Activated CD8-positive, alpha-beta memory T cell treated with anti-CD3 and anti-CD28 coated beads, Interleukin-2, amount 50 U/mL, for 4 hours (primary cell): ENCODE results near the gene CYB561D2.

Experiments
- DNase-seq: peaks from one replicate; pipeline ENCODE4 v3.0.0-alpha.2; 2020

CYB561D2 gene

DNA sequence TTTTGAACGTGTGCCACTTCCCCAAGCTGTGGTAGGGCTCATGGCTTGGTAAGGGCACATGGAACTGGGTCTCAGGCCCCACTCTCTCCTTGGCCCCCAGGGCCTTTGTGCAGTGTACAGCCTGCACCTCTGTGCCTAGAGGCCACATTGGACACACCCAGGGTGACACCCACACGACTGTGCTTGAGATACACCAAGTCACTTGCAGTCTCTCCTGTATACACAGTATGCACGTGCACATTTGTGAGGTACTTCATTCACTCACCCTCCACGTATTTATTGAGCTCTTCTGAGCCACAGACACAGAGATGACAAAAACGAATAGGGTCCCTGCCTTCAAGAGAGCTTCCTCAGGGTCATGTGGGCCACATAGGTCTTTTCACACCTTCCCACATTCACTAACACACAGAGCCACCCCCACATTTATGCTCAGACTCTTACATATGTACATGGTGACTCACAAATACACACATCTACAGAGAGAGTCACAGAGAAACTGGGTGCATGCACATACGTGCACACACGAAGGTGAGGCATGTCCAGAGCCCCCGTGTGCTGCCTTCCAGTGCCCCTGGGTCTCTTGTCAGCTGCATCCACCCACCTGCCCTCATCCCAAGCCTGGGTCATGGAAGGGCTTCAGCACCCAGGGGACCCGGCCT, 18.5 kb downstream of the CYB561D2 start:
- DNase-seq = no peak

DNA sequence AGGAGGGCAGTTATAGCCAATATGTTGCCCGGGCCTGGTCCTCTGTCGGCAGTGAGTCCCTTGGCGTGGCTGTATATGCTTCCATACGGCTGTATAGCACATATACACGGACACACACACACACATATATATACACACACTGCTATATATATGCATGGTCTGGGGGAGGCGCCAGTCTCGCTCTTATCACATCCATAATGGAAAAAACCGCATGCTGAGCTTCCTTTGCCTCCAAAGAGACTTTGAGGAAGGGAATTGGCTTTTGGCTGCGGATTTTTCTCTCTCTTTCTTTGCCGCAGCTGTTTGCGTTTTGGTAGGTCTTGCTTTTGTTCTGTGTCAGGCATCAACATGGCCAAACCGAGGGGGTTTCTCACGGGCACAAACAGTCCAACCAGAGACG, 19.9 kb downstream of the CYB561D2 start:
- DNase-seq = no peak

- no peak for DNase-seq
These were observed 20.5 kb downstream of the CYB561D2 start for GRCh38 chr3:50371133-50371685.

- no peak for DNase-seq
These were observed 21.7 kb downstream of the CYB561D2 start for GRCh38 chr3:50372349-50372748.

GRCh38 chr3:50373146-50374051, 22.7 kb downstream of the CYB561D2 start:
- DNase-seq = no peak

GRCh38 chr3:50374363-50375257, 23.9 kb downstream of the CYB561D2 start:
- no peak for DNase-seq

DNA sequence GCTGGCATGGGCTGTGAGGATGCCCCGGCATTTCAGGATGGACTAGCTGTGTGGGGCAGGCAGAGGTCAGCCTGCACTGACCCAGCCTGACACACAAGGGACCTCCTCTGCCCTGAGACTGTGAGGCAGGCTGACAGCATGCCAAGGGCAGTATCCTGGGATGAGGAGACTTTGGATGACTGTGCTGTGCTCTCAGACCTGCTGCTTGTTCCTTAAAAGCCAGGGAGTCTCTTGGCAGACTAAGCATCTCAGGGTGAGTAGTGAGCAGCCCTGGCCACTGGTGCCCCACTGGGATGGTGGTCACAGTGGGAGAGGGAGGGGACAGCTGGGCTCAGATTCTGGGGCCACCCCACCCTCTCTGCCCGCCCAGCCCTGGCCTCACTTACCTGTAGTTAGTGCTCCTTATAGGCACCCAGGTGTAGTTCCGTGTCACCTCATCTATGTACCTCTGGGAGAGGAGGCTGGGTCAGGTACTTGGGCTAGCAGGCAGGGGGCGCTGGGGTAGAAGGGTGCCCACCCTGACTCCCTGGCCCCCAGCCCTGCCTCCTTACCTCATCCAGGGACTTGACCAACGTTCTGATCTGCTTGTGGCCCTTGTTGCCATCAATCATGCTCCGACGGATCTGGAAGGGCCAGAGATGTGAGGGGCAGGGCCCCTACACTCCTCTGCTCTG, 24.7 kb downstream of the CYB561D2 start:
- DNase-seq = no peak

GRCh38 chr3:50378024-50378423, 27.4 kb downstream of the CYB561D2 start:
- no peak for DNase-seq

DNA sequence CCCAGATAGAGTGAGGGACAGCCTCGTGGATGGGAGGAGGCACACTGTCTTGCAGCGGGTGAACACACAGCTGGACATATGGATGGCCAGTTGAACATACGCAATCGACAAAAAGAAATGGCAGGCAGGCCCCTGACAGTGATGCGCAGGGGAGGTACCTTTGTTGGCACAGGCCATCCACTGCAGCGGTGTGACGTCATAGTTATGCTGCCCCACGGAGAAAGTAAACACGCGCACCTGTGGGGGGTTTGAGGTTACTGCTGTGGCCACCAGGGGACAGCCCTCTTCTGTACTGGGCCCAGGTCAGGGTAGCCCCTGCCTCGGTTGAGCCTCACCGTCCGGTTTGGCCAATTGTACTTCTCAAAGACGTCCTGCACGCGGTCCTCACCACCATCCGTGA, 28.1 kb downstream of the CYB561D2 start:
- DNase-seq = no peak

- no peak for DNase-seq
These were observed 29.9 kb downstream of the CYB561D2 start for GRCh38 chr3:50380405-50381085.

GRCh38 chr3:50381383-50381782, 30.7 kb downstream of the CYB561D2 start:
- no peak for DNase-seq

GRCh38 chr3:50382722-50383121, 32.1 kb downstream of the CYB561D2 start:
- DNase-seq = no peak

- DNase-seq = no peak
These were observed 33.1 kb downstream of the CYB561D2 start for GRCh38 chr3:50383750-50384149.

DNA sequence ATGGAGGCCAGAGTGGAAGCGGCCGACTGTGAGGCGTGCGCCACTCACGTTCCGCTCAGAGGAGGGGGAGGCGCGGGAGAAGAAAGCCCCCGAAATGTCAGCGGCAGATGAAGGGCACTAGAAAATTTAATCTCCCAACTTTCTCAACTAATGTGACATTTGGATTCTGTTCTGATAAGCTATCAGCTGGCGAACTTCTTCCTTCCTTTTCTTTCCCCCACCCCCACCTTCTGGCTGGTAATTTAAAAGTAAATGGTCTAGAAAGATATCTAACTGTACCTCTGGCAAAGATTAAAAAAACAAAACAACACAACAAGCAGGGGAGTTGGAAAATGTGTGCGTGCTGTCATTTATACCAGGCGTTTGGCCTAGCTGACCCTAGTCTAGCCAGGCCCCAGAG, 35.1 kb downstream of the CYB561D2 start:
- DNase-seq = no peak

DNA sequence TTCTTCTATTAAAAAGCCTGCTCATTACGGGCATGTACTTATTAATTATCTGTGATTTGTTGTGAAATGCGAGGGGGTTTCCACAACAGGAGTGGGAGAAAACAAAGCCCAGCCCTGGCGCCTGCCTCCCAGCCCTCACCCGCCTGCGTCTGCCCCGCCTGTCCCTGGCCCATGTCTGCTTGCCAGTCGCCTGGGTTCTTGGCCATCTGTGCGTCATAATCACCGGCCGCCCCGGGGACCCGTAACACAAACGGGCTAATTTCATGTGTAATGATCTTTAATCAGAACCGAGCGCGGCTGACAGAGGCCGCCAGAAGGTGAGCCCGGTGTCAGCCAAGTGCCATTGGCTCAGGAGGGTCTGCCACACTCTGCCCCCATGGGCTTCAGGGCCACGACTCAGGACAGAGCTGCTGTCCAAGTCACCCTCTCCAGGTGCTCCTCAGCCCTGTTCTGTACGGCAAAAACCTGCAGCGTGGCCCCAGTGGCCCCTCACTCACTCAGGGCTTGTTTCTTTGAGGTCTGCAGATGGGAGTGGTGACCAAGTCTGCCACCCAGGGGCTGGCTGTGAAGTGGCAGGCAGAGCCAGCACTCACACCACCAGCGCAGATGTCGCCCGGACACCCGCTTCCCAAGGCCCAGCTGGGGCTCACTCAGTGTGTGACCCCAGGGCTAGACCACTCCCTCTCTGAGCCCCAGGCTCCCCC, 37.5 kb downstream of the CYB561D2 start:
- no peak for DNase-seq

DNA sequence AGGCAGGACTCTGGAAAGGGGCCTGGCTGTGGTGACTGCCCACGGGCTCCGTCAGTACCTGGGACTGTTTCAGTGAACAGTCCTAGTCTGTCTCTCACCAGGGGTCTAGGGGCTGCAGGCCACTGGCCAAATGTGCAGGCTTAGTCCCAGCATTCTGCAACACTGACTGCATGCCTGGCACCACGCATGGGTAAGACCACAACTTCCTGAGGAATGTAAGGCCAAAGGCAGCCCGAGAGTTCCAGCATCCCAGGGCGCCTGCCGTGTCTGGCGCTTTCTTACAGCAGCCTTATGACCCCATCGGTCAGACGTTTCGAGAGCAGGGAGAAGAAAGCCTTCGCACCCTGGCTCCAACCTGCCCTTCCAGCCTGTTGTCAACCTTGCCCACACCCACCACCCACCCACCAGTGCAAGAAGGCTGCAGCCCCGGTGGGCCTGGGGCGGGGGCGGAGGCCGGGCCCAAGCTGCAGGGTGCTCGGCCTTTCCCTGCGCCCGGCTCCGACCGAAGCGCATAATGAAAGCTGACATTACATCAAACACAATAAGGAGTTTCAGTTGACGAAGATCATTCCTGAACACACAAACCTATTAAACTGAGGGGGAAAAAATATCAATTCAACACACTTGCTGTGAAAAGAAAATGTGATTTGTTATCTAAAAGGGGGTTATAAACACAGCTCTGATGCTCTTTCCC, 38.2 kb downstream of the CYB561D2 start:
- DNase-seq = no peak

GRCh38 chr3:50389414-50389767, 38.7 kb downstream of the CYB561D2 start:
- no peak for DNase-seq

DNA sequence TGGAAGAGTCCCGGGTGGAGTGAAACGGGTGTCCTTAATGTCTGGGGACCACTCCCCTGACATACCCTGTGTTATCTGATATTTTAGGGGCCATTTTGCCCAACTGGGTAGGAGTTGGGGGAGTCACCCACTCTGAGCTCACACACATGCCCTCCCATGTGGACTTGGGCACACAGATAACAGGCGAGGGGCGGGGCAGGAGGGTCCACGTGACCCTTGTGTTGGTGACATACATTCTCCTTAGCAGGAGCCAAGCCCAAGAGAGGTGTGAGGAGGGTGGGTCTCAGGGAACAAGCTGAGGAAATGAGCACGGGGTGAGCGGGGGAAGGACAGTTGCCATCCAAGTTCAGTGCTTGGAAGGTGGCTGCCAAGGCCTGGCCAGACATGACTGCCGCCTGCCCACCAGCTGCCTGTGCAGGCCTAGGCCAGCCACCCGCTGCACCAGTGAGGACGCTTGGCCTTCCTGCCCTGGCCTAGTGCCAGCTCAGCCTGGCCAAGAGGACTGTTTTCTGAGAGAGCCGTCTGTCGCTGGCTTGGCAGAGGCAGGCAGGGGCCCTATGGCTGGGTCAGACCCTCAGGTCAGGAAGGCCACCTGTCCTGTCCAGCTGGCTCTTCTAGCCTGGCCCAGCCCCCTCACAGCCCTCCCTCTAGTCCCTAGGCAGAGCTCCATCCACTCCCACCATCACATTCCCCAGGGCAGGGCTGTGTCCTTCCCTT, 40.0 kb downstream of the CYB561D2 start:
- DNase-seq = no peak

- DNase-seq = no peak
These were observed 41.5 kb downstream of the CYB561D2 start for GRCh38 chr3:50392101-50392715.
